ENCODE measurements around the gene EPHA8. TPM values are rescaled to one million over a fixed set of nuclear protein-coding genes. Genes with fewer than 3 reads are reported as not detected.

The EPHA8 gene
- total RNA-seq, 4 donors from 2014 or later = not detected

GRCh38 chr1:22570140-22570909, 7.0 kb downstream of the EPHA8 start:
- 92% methylated on average over 28 of the region's 34 CpGs for WGBS
- H3K9me3 ChIP-seq = no peaks in the 10 kb centered on the region
- H3K27ac ChIP-seq (replicated peaks in 1 of 4) = no peak overlapping the region
- peaks cover 0 to 90% (median 0%) of the 10 kb centered on the region in 4 donors for H3K27me3 ChIP-seq
- H3K36me3 ChIP-seq = no peaks in the 10 kb centered on the region
- no peak for TF ChIP-seq EP300 (IDR thresholded peaks at IDR 0.05)
- TF ChIP-seq CTCF (IDR thresholded peaks at IDR 0.05) = no peak
- TF ChIP-seq POLR2AphosphoS5 (IDR thresholded peaks at IDR 0.05) = no peak
- no peak for TF ChIP-seq POLR2A (IDR thresholded peaks at IDR 0.05; ENCODE audit: low read depth)
- no peak overlapping the region for H3K4me3 ChIP-seq
- no peak for DNase-seq (ENCODE audit: extremely low spot score)
- no peaks in the 10 kb centered on the region for H3K4me1 ChIP-seq
- intact Hi-C loops (cut with DNase I) = no loop called here

GRCh38 chr1:22572818-22573217, 9.5 kb downstream of the EPHA8 start:
- no peaks in the 10 kb centered on the region for H3K36me3 ChIP-seq
- TF ChIP-seq EP300 (IDR thresholded peaks at IDR 0.05) (no peak), CTCF (IDR thresholded peaks at IDR 0.05) (no peak), POLR2A (IDR thresholded peaks at IDR 0.05; ENCODE audit: low read depth) (no peak), POLR2AphosphoS5 (IDR thresholded peaks at IDR 0.05) (no peak)
- H3K4me1 ChIP-seq = no peaks in the 10 kb centered on the region
- intact Hi-C loops (cut with DNase I) = no loop called here
- no peak overlapping the region for H3K4me3 ChIP-seq
- 45% methylated on average over 8 of the region's 9 CpGs for WGBS
- H3K9me3 ChIP-seq = no peaks in the 10 kb centered on the region
- DNase-seq (ENCODE audit: extremely low spot score) = no peak
- H3K27me3 ChIP-seq = peaks cover 0 to 74% (median 0%) of the 10 kb centered on the region in 4 donors
- H3K27ac ChIP-seq (replicated peaks in 1 of 4) = no peak overlapping the region

- TF ChIP-seq POLR2AphosphoS5 (IDR thresholded peaks at IDR 0.05) = no peak
- no peak for TF ChIP-seq POLR2A (IDR thresholded peaks at IDR 0.05; ENCODE audit: low read depth)
- no peak for TF ChIP-seq CTCF (IDR thresholded peaks at IDR 0.05)
- no peak for TF ChIP-seq EP300 (IDR thresholded peaks at IDR 0.05)
- H3K4me3 ChIP-seq = no peak overlapping the region
- 55% methylated on average over 7 of the region's 7 CpGs for WGBS
- DNase-seq (ENCODE audit: extremely low spot score) = no peak
- H3K36me3 ChIP-seq = no peaks in the 10 kb centered on the region
- intact Hi-C loops (cut with DNase I) = no loop called here
- no peak overlapping the region for H3K27ac ChIP-seq (replicated peaks in 1 of 4)
- H3K9me3 ChIP-seq = no peaks in the 10 kb centered on the region
- peaks cover 0 to 70% (median 0%) of the 10 kb centered on the region in 4 donors for H3K27me3 ChIP-seq
- no peaks in the 10 kb centered on the region for H3K4me1 ChIP-seq
Observed at GRCh38 chr1:22573237-22573636, 9.9 kb downstream of the EPHA8 start.

- 49% methylated on average over 8 of the region's 8 CpGs for WGBS
Observed at GRCh38 chr1:22575532-22576149, 12.4 kb downstream of the EPHA8 start.

GRCh38 chr1:22576150-22576544, 12.9 kb downstream of the EPHA8 start:
- 81% methylated on average over 18 of the region's 23 CpGs for WGBS
- Histone ChIP-seq H3K27ac (replicated peaks in 1 of 4) (no peak overlapping the region), H3K4me1 (no peaks in the 10 kb centered on the region), H3K36me3 (no peaks in the 10 kb centered on the region), H3K27me3 (peaks cover 0 to 46% (median 0%) of the 10 kb centered on the region in 4 donors), H3K9me3 (no peaks in the 10 kb centered on the region), H3K4me3 (no peak overlapping the region)
- no peak for DNase-seq (ENCODE audit: extremely low spot score)
- TF ChIP-seq POLR2AphosphoS5 (IDR thresholded peaks at IDR 0.05) (no peak), POLR2A (IDR thresholded peaks at IDR 0.05; ENCODE audit: low read depth) (no peak), CTCF (IDR thresholded peaks at IDR 0.05) (no peak), EP300 (IDR thresholded peaks at IDR 0.05) (no peak)
- intact Hi-C loops (cut with DNase I) = no loop called here

More at GRCh38 chr1:22575532-22576149, 12.4 kb downstream of the EPHA8 start:
- Histone ChIP-seq H3K27me3 (peaks cover 0 to 51% (median 0%) of the 10 kb centered on the region in 4 donors), H3K4me1 (no peaks in the 10 kb centered on the region), H3K36me3 (no peaks in the 10 kb centered on the region), H3K9me3 (no peaks in the 10 kb centered on the region), H3K4me3 (no peak overlapping the region), H3K27ac (replicated peaks in 1 of 4) (no peak overlapping the region)
- TF ChIP-seq EP300 (IDR thresholded peaks at IDR 0.05) (no peak), POLR2AphosphoS5 (IDR thresholded peaks at IDR 0.05) (no peak)
- intact Hi-C loops (cut with DNase I) = no loop called here
- no peak for DNase-seq (ENCODE audit: extremely low spot score)
